Measurements from ENCODE around the gene RHD. TPM values are rescaled to one million over a fixed set of nuclear protein-coding genes. Genes with fewer than 3 reads are reported as not detected.

Gene RHD
- total and polyA plus RNA-seq, 2 experiments from 2014 or later = 0.33 TPM; not detected in 1

- in situ Hi-C loops (cut with MboI) = no loop called here
- Histone ChIP-seq H4K20me1 (ENCODE audit: insufficient read depth) (no peaks in the 10 kb centered on the region), H3F3A (ENCODE audit: insufficient read depth) (peaks cover 62% of the 10 kb centered on the region), H3K4me2 (ENCODE audit: unreplicated experiment) (no peak overlapping the region), H2AFZ (no peak overlapping the region), H3K27ac (peak overlapping the region; percentile 62), H3K9me3 (ENCODE audit: low read depth) (no peaks in the 10 kb centered on the region), H3K4me3 (no peak overlapping the region), H3K4me1 (ENCODE audit: insufficient read depth) (peaks cover 39% of the 10 kb centered on the region), H3K9ac (no peak overlapping the region), H3K9me2 (ENCODE audit: insufficient read depth) (no peaks in the 10 kb centered on the region), H3K27me3 (replicated peaks; ENCODE audit: insufficient read depth) (no peaks in the 10 kb centered on the region), H3K36me3 (ENCODE audit: low read depth) (peaks cover 58% of the 10 kb centered on the region), H3K79me2 (ENCODE audit: insufficient read depth) (peaks cover 81% of the 10 kb centered on the region)
- no peak for TF ChIP-seq EZH2 (IDR thresholded peaks at IDR 0.05; ENCODE audit: insufficient read depth, poor library complexity, severe bottlenecking)
- no peak for TF ChIP-seq EZH2phosphoT487 (IDR thresholded peaks at IDR 0.05; ENCODE audit: insufficient read depth, low read depth)
- 75 to 80% methylated on average over 6 of the region's 6 CpGs for WGBS, 2 experiments (ENCODE audit: low coverage in 1 of 2, low lambda C conversion rate in 2 of 2, missing lambda C conversion rate in 2 of 2)
- DNase-seq = no peak
These were observed 83.6 kb downstream of the RHD start for GRCh38 chr1:25355841-25356395.

GRCh38 chr1:25356441-25356840, 84.1 kb downstream of the RHD start:
- Histone ChIP-seq H3K4me3 (no peak overlapping the region), H2AFZ (no peak overlapping the region), H3K27me3 (replicated peaks; ENCODE audit: insufficient read depth) (no peaks in the 10 kb centered on the region), H3K9me3 (ENCODE audit: low read depth) (no peaks in the 10 kb centered on the region), H3F3A (ENCODE audit: insufficient read depth) (peaks cover 64% of the 10 kb centered on the region), H3K36me3 (ENCODE audit: low read depth) (peaks cover 57% of the 10 kb centered on the region), H4K20me1 (ENCODE audit: insufficient read depth) (no peaks in the 10 kb centered on the region), H3K4me2 (ENCODE audit: unreplicated experiment) (no peak overlapping the region), H3K9me2 (ENCODE audit: insufficient read depth) (no peaks in the 10 kb centered on the region), H3K9ac (peak overlapping the region; percentile 3; the same call in 1 of the 2 replicates), H3K4me1 (ENCODE audit: insufficient read depth) (peaks cover 43% of the 10 kb centered on the region), H3K27ac (peak overlapping the region; percentile 62), H3K79me2 (ENCODE audit: insufficient read depth) (peaks cover 75% of the 10 kb centered on the region)
- TF ChIP-seq EZH2phosphoT487 (IDR thresholded peaks at IDR 0.05; ENCODE audit: insufficient read depth, low read depth) (no peak), EZH2 (IDR thresholded peaks at IDR 0.05; ENCODE audit: insufficient read depth, poor library complexity, severe bottlenecking) (no peak)
- DNase-seq = no peak
- in situ Hi-C loops (cut with MboI) = no loop called here

- in situ Hi-C loops (cut with MboI) = no loop called here
- peak; percentile 74 for DNase-seq
- Histone ChIP-seq H4K20me1 (ENCODE audit: insufficient read depth) (no peaks in the 10 kb centered on the region), H3K79me2 (ENCODE audit: insufficient read depth) (peaks cover 71% of the 10 kb centered on the region), H3K9me3 (ENCODE audit: low read depth) (no peaks in the 10 kb centered on the region), H3K4me1 (ENCODE audit: insufficient read depth) (peaks cover 43% of the 10 kb centered on the region), H3F3A (ENCODE audit: insufficient read depth) (peaks cover 64% of the 10 kb centered on the region), H3K9ac (peak overlapping the region; percentile 40), H3K36me3 (ENCODE audit: low read depth) (peaks cover 57% of the 10 kb centered on the region), H3K27ac (peak overlapping the region; percentile 62), H3K9me2 (ENCODE audit: insufficient read depth) (no peaks in the 10 kb centered on the region), H2AFZ (no peak overlapping the region), H3K27me3 (replicated peaks; ENCODE audit: insufficient read depth) (no peaks in the 10 kb centered on the region), H3K4me2 (ENCODE audit: unreplicated experiment) (peak overlapping the region; percentile 34), H3K4me3 (no peak overlapping the region)
- 0 to 2% methylated on average over 1 of the region's 1 CpG for WGBS, 2 experiments (ENCODE audit: low coverage in 1 of 2, low lambda C conversion rate in 2 of 2, missing lambda C conversion rate in 2 of 2)
- TF ChIP-seq EZH2phosphoT487 (IDR thresholded peaks at IDR 0.05; ENCODE audit: insufficient read depth, low read depth) (no peak), EZH2 (IDR thresholded peaks at IDR 0.05; ENCODE audit: insufficient read depth, poor library complexity, severe bottlenecking) (no peak)
These were observed 84.5 kb downstream of the RHD start for GRCh38 chr1:25356848-25357247.

GRCh38 chr1:25360596-25361581, 88.6 kb downstream of the RHD start:
- Histone ChIP-seq H3K27me3 (replicated peaks; ENCODE audit: insufficient read depth) (no peaks in the 10 kb centered on the region), H3K4me1 (ENCODE audit: insufficient read depth) (peaks cover 37% of the 10 kb centered on the region), H3K27ac (peak overlapping the region; percentile 74), H3K4me2 (ENCODE audit: unreplicated experiment) (peak overlapping the region; percentile 1), H3F3A (ENCODE audit: insufficient read depth) (peaks cover 43% of the 10 kb centered on the region), H3K9me3 (ENCODE audit: low read depth) (no peaks in the 10 kb centered on the region), H2AFZ (no peak overlapping the region), H3K36me3 (ENCODE audit: low read depth) (peaks cover 31% of the 10 kb centered on the region), H3K4me3 (no peak overlapping the region), H3K9me2 (ENCODE audit: insufficient read depth) (no peaks in the 10 kb centered on the region), H4K20me1 (ENCODE audit: insufficient read depth) (no peaks in the 10 kb centered on the region), H3K79me2 (ENCODE audit: insufficient read depth) (peaks cover 36% of the 10 kb centered on the region), H3K9ac (peak overlapping the region; percentile 46; the same call in 1 of the 2 replicates)
- in situ Hi-C loops (cut with MboI) = no loop called here
- WGBS, 2 experiments (ENCODE audit: low coverage in 1 of 2, low lambda C conversion rate in 2 of 2, missing lambda C conversion rate in 2 of 2) = 42 to 43% methylated on average over 7 of the region's 7 CpGs
- 0 out of 2 replicates have a peak, but pooled peaks have one; percentile 62 for TF ChIP-seq EZH2phosphoT487 (IDR thresholded peaks at IDR 0.05; ENCODE audit: insufficient read depth, low read depth)
- TF ChIP-seq EZH2 (IDR thresholded peaks at IDR 0.05; ENCODE audit: insufficient read depth, poor library complexity, severe bottlenecking) = no peak
- peak; percentile 85 for DNase-seq
